Naive thymus-derived CD4-positive, alpha-beta T cell (primary cell): Measurements from ENCODE around the gene GOSR2. TPM values are rescaled to one million over a fixed set of nuclear protein-coding genes. Genes with fewer than 3 reads are reported as not detected.

Experiments
- ATAC-seq: fragments of 150-1000 bp; cut with Tn5 transposase; 2 replicates; pipeline ENCODE4 v1.10.0; 2021; ENCODE audit warnings: mild to moderate bottlenecking, moderate library complexity
- CTCF ChIA-PET: fragments of 350-600 bp; sonication (Branson Sonifier 250); formaldehyde crosslinking; loops from one replicate; lab custom pipeline; 2021; ENCODE audit warnings: antibody characterized with exemption; lab: Charles Lee
- POLR2A ChIA-PET: fragments of 350-600 bp; sonication (Branson Sonifier 250); formaldehyde crosslinking; loops from one replicate; lab custom pipeline; 2021; ENCODE audit warnings: antibody characterized with exemption, inconsistent platforms; lab: Charles Lee
- DNase-seq, 9 donors: peaks; one replicate each; pipeline versions ENCODE4 v3.0.0 to v3.0.0-alpha.2; 2020 to 2022; ENCODE audit warnings: mixed read lengths in 1 of 9
- H3K27ac ChIP-seq: one replicate; pipeline ENCODE4 v1.7.0; 2013; ENCODE audit warnings: mild to moderate bottlenecking, low read depth, low read length, moderate library complexity
- H3K27me3 ChIP-seq, 2 donors: one replicate each; pipeline ENCODE4 v1.7.0; 2013; ENCODE audit warnings: low read length in 2 of 2, mild to moderate bottlenecking in 2 of 2, moderate library complexity in 2 of 2; ENCODE audit not compliant: control insufficient read depth in 2 of 2, insufficient read depth in 2 of 2
- H3K36me3 ChIP-seq, 3 experiments: 1 replicate in 2 of 3; 2 replicates in 1 of 3; pipeline ENCODE4 v1.7.0; 2013; ENCODE audit warnings: low read length in 3 of 3, mild to moderate bottlenecking in 3 of 3, moderate library complexity in 1 of 3; ENCODE audit not compliant: insufficient read depth in 3 of 3, control insufficient read depth in 2 of 3
- H3K4me1 ChIP-seq, 2 donors: one replicate each; pipeline ENCODE4 v1.7.0; 2013; ENCODE audit warnings: low read length in 2 of 2, mild to moderate bottlenecking in 2 of 2, moderate library complexity in 1 of 2; ENCODE audit not compliant: control insufficient read depth in 2 of 2, insufficient read depth in 2 of 2
- H3K4me3 ChIP-seq: 2 replicates; pipeline ENCODE4 v1.7.0; 2013; ENCODE audit warnings: mild to moderate bottlenecking, low read length
- H3K9me3 ChIP-seq, 3 experiments: 1 replicate in 2 of 3; 2 replicates in 1 of 3; pipeline ENCODE4 v1.7.0; 2013; ENCODE audit warnings: low read length in 3 of 3; ENCODE audit not compliant: control insufficient read depth in 2 of 3
- H3K27ac Mint-ChIP-seq, 9 donors: one replicate each; pipeline ENCODE4 v1.8.0; 2020 to 2022; ENCODE audit warnings: mixed read lengths in 9 of 9, mild to moderate bottlenecking in 8 of 9, moderate library complexity in 5 of 9, inconsistent platforms in 2 of 9
- H3K27me3 Mint-ChIP-seq, 5 donors: one replicate each; pipeline ENCODE4 v1.8.0; 2021 to 2022; ENCODE audit warnings: mixed read lengths in 5 of 5, mild to moderate bottlenecking in 1 of 5
- H3K36me3 Mint-ChIP-seq, 5 donors: one replicate each; pipeline ENCODE4 v1.8.0; 2020 to 2022; ENCODE audit warnings: mixed read lengths in 5 of 5, mild to moderate bottlenecking in 3 of 5, inconsistent platforms in 1 of 5
- H3K4me1 Mint-ChIP-seq, 7 donors: one replicate each; pipeline ENCODE4 v1.8.0; 2020 to 2022; ENCODE audit warnings: mixed read lengths in 7 of 7, mild to moderate bottlenecking in 3 of 7, inconsistent platforms in 1 of 7
- H3K4me3 Mint-ChIP-seq, 10 donors: one replicate each; pipeline ENCODE4 v1.8.0; 2020 to 2022; ENCODE audit warnings: mild to moderate bottlenecking in 10 of 10, mixed read lengths in 10 of 10, moderate library complexity in 6 of 10, inconsistent platforms in 2 of 10
- H3K9me3 Mint-ChIP-seq, 11 donors: one replicate each; pipeline ENCODE4 v1.8.0; 2020 to 2022; ENCODE audit warnings: mixed read lengths in 11 of 11, mild to moderate bottlenecking in 4 of 11, inconsistent platforms in 1 of 11, moderate library complexity in 1 of 11
- intact Hi-C, 2 donors: fragments of 100-400 bp; cut with micrococcal nuclease; formaldehyde crosslinking; loops; one replicate each; pipeline ENCODE4 v1.15.1; 2023
- polyA plus RNA-seq, 2 donors: library from polyadenylated mRNA; unstranded; fragments of 300-500 nt; fragmentation: Illumina TruSeq; gene quantifications; one replicate each; pipeline ENCODE4 v1.2.3, GENCODE V29; 2021
- total RNA-seq, 6 experiments: library from RNA in 5 of 6; stranded (reverse) in 5 of 6; gene quantifications; 1 replicate in 5 of 6; 2 replicates in 1 of 6; pipeline ENCODE4 v1.2.3 and lab custom pipeline; 2021 to 2026

The GOSR2 gene
- total and polyA plus RNA-seq, 7 experiments from 2014 or later: 44.5 to 95.5 (median 70.2) TPM

- no peak overlapping the region for H3K27ac ChIP-seq
- ChIA-PET CTCF (no interaction called here), POLR2A (no interaction called here)
- intact Hi-C loops: loop anchor here (2.0 to 10.0 kb wide), 2 partner anchors 15 to 1341 kb away; no protein-coding TSS in a partner anchor
- no peaks in the 10 kb centered on the region for H3K9me3 ChIP-seq
- peaks cover 0 to 4% (median 0%) of the 10 kb centered on the region in 5 donors for H3K27me3 Mint-ChIP-seq
- H3K9me3 Mint-ChIP-seq: peaks cover 0 to 5% (median 0%) of the 10 kb centered on the region in 11 donors
- H3K4me3 Mint-ChIP-seq: peak overlapping the region in 9 of 10 donors; percentile 11 to 95 (median 61)
- H3K36me3 Mint-ChIP-seq: peaks cover 0 to 9% (median 0%) of the 10 kb centered on the region in 5 donors
- H3K4me3 ChIP-seq: no peak overlapping the region
- ATAC-seq: no peak
- no peak for DNase-seq
- peaks cover 45 to 77% (median 68%) of the 10 kb centered on the region in 7 donors for H3K4me1 Mint-ChIP-seq
- peak overlapping the region in 2 of 9 donors; percentile 3 to 71 for H3K27ac Mint-ChIP-seq
- no peaks in the 10 kb centered on the region for H3K27me3 ChIP-seq
- peaks cover 16 to 32% of the 10 kb centered on the region in 2 donors for H3K4me1 ChIP-seq
- peaks cover 0 to 18% (median 0%) of the 10 kb centered on the region in 3 experiments for H3K36me3 ChIP-seq
These were observed 2.4 kb downstream of the GOSR2 start for GRCh38 chr17:46925185-46925868.

GRCh38 chr17:46928467-46929261 is 5.7 kb downstream of the GOSR2 start:
- DNase-seq: no peak
- Histone ChIP-seq H3K4me3 (no peak overlapping the region), H3K36me3 (peaks cover 14 to 41% (median 21%) of the 10 kb centered on the region in 3 experiments), H3K27me3 (no peaks in the 10 kb centered on the region), H3K9me3 (no peaks in the 10 kb centered on the region), H3K27ac (no peak overlapping the region), H3K4me1 (peaks cover 16 to 32% of the 10 kb centered on the region in 2 donors)
- ChIA-PET POLR2A (no interaction called here), CTCF (no interaction called here)
- intact Hi-C loops: loop anchor here in 1 of 2 donors (10.0 kb wide), 1 partner anchor 1344 kb away; no protein-coding TSS in a partner anchor
- peaks cover 0 to 30% (median 11%) of the 10 kb centered on the region in 5 donors for H3K36me3 Mint-ChIP-seq
- peaks cover 45 to 62% (median 55%) of the 10 kb centered on the region in 7 donors for H3K4me1 Mint-ChIP-seq
- H3K27me3 Mint-ChIP-seq: no peaks in the 10 kb centered on the region
- H3K4me3 Mint-ChIP-seq: peak overlapping the region in 3 of 10 donors; percentile 2 to 10 (median 3)
- H3K9me3 Mint-ChIP-seq: no peaks in the 10 kb centered on the region
- no peak for ATAC-seq
- peak overlapping the region in 1 of 9 donors; percentile 20 for H3K27ac Mint-ChIP-seq

GRCh38 chr17:46929413-46929812 is 6.5 kb downstream of the GOSR2 start:
- Mint-ChIP-seq H3K4me3 (no peak overlapping the region), H3K27ac (peak overlapping the region in 1 of 9 donors; percentile 8), H3K4me1 (peaks cover 38 to 54% (median 47%) of the 10 kb centered on the region in 7 donors), H3K9me3 (no peaks in the 10 kb centered on the region), H3K27me3 (no peaks in the 10 kb centered on the region), H3K36me3 (peaks cover 0 to 38% (median 11%) of the 10 kb centered on the region in 5 donors)
- ChIA-PET POLR2A (no interaction called here), CTCF (no interaction called here)
- H3K27ac ChIP-seq: no peak overlapping the region
- peaks cover 14 to 48% (median 21%) of the 10 kb centered on the region in 3 experiments for H3K36me3 ChIP-seq
- no peaks in the 10 kb centered on the region for H3K27me3 ChIP-seq
- intact Hi-C loops: loop anchor here in 1 of 2 donors (10.0 kb wide), 1 partner anchor 1345 kb away; no protein-coding TSS in a partner anchor
- H3K9me3 ChIP-seq: no peaks in the 10 kb centered on the region
- peaks cover 9 to 25% of the 10 kb centered on the region in 2 donors for H3K4me1 ChIP-seq
- no peak overlapping the region for H3K4me3 ChIP-seq
- DNase-seq: no peak
- ATAC-seq: no peak

- H3K4me1 Mint-ChIP-seq: peaks cover 34 to 48% (median 41%) of the 10 kb centered on the region in 7 donors
- peaks cover 0 to 39% (median 11%) of the 10 kb centered on the region in 5 donors for H3K36me3 Mint-ChIP-seq
- peaks cover 3 to 19% of the 10 kb centered on the region in 2 donors for H3K4me1 ChIP-seq
- no peak overlapping the region for H3K4me3 ChIP-seq
- DNase-seq (no peak), ATAC-seq (no peak)
- peaks cover 14 to 55% (median 21%) of the 10 kb centered on the region in 3 experiments for H3K36me3 ChIP-seq
- H3K9me3 ChIP-seq: no peaks in the 10 kb centered on the region
- no peaks in the 10 kb centered on the region for H3K27me3 Mint-ChIP-seq
- no peak overlapping the region for H3K27ac ChIP-seq
- CTCF ChIA-PET: no interaction called here
- POLR2A ChIA-PET: no interaction called here
- intact Hi-C loops: no loop called here
- no peak overlapping the region for H3K27ac Mint-ChIP-seq
- peak overlapping the region in 1 of 10 donors; percentile 22 for H3K4me3 Mint-ChIP-seq
- no peaks in the 10 kb centered on the region for H3K27me3 ChIP-seq
- no peaks in the 10 kb centered on the region for H3K9me3 Mint-ChIP-seq
These were observed 7.1 kb downstream of the GOSR2 start for GRCh38 chr17:46930051-46930450.

GRCh38 chr17:46931596-46931995 is 8.6 kb downstream of the GOSR2 start:
- H3K36me3 Mint-ChIP-seq: peaks cover 3 to 46% (median 13%) of the 10 kb centered on the region in 5 donors
- no peaks in the 10 kb centered on the region for H3K27me3 ChIP-seq
- H3K9me3 ChIP-seq: no peaks in the 10 kb centered on the region
- H3K27me3 Mint-ChIP-seq: no peaks in the 10 kb centered on the region
- H3K4me3 Mint-ChIP-seq: no peak overlapping the region
- no peak for DNase-seq
- H3K27ac Mint-ChIP-seq: no peak overlapping the region
- peaks cover 2 to 10% of the 10 kb centered on the region in 2 donors for H3K4me1 ChIP-seq
- no peak overlapping the region for H3K27ac ChIP-seq
- H3K4me3 ChIP-seq: no peak overlapping the region
- peaks cover 23 to 33% (median 25%) of the 10 kb centered on the region in 7 donors for H3K4me1 Mint-ChIP-seq
- H3K9me3 Mint-ChIP-seq: no peaks in the 10 kb centered on the region
- ChIA-PET CTCF (no interaction called here), POLR2A (no interaction called here)
- no peak for ATAC-seq
- peaks cover 21 to 70% (median 27%) of the 10 kb centered on the region in 3 experiments for H3K36me3 ChIP-seq
- intact Hi-C loops: no loop called here

- DNase-seq (no peak), ATAC-seq (no peak)
- Mint-ChIP-seq H3K27ac (peak overlapping the region in 2 of 9 donors; percentile 28 to 52), H3K36me3 (peaks cover 7 to 59% (median 13%) of the 10 kb centered on the region in 5 donors), H3K4me3 (no peak overlapping the region), H3K9me3 (no peaks in the 10 kb centered on the region), H3K27me3 (no peaks in the 10 kb centered on the region), H3K4me1 (peaks cover 0 to 5% (median 0%) of the 10 kb centered on the region in 7 donors)
- ChIA-PET POLR2A (no interaction called here), CTCF (interaction anchor here (0.5 to 1.3 kb wide), 2 partner anchors 81 to 94 kb away, joined by 3 read pairs; no protein-coding TSS in a partner anchor)
- Histone ChIP-seq H3K36me3 (peaks cover 26 to 98% (median 27%) of the 10 kb centered on the region in 3 experiments), H3K4me1 (no peaks in the 10 kb centered on the region), H3K4me3 (no peak overlapping the region), H3K9me3 (no peaks in the 10 kb centered on the region), H3K27me3 (no peaks in the 10 kb centered on the region), H3K27ac (no peak overlapping the region)
- intact Hi-C loops: no loop called here
These were observed 12.8 kb downstream of the GOSR2 start for GRCh38 chr17:46935658-46936266.
